HG03175 (cell line): ENCODE results near the gene TMEM88.
"Not testable (repeated sequence)": the region's sequence is repeated elsewhere in the genome, so short reads cannot be mapped to it uniquely, and the experiment has no call there.

Source experiments
- ATAC-seq: cut with Tn5 transposase; IDR thresholded peaks from one replicate; pipeline ENCODE4 v1.9.1; 2021; ENCODE audit warnings: mild to moderate bottlenecking, moderate library complexity; ENCODE audit not compliant: unreplicated experiment

Gene TMEM88, protein sequence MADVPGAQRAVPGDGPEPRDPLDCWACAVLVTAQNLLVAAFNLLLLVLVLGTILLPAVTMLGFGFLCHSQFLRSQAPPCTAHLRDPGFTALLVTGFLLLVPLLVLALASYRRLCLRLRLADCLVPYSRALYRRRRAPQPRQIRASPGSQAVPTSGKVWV

DNA sequence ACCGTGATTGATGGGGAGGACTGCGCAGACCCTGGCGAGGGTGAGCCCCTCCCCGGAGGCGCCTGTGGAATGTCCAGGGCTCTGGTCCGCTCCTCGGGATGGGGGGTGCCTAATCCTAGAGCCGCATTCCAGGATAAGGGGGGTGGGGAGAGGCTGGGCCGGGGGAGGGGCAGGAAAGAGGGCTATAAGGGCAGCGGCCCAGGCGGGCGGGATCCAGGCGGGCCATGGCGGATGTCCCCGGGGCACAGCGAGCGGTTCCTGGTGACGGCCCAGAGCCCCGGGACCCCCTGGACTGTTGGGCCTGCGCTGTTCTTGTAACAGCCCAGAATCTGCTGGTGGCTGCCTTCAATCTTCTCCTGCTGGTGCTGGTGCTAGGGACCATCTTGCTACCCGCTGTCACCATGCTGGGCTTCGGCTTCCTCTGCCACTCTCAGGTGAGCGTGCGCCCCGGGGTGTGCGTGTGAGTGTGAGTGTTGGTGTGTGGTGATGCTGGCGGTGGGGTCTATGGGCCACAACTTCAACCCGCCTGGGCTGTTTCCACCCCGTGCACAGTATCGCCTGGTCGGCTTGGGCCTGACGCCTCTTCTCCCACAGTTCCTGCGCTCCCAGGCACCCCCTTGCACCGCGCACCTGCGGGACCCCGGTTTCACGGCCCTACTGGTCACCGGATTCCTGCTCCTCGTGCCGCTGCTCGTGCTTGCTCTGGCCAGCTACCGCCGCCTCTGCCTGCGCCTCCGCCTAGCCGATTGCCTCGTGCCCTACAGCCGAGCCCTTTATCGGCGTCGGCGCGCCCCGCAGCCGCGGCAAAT lies at the start of gene TMEM88:
Gene TMEM88 (plus strand): TSS at position 216 of the 809 bp plus-strand sequence. CDS start 9 bp downstream, at position 225.
- ATAC-seq: no peak

DNA sequence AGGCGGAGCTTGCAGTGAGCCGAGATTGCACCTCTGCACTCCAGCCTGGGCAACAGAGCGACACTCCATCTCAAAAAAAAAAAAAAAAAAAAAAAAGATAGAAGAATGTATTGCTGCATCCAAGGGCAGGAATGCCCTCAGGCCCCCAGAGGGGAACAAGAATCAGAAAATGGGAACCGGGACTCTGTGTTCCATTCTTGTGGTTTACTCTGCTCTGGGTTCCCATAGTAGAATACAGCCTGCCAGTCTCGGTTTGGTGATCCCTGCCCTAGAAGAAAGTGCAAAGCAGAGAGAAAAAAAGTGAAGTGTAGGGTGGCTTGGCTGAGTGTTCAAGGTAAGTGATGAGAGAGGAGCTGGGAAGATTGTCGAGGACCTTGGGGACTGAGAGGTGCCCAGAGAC lies 48.3 kb upstream of the TMEM88 start:
- ATAC-seq: no peak

DNA sequence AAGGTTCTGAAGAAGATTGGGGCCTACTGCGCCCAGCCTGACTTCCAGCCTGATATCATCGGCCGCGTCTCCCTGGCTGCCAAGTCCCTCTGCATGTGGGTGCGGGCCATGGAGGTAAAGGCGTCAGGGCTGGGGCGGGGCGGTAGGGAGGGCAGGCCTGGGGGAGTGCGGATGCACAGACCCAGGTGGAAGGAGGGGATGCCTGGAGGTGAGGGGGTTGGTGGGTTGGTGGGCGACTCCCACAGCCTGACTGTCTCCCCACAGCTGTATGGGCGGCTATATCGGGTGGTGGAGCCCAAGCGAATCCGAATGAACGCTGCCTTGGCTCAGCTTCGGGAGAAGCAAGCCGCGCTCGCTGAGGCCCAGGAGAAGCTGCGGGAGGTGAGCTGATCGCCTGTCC lies 47.7 kb upstream of the TMEM88 start:
- no peak for ATAC-seq

DNA sequence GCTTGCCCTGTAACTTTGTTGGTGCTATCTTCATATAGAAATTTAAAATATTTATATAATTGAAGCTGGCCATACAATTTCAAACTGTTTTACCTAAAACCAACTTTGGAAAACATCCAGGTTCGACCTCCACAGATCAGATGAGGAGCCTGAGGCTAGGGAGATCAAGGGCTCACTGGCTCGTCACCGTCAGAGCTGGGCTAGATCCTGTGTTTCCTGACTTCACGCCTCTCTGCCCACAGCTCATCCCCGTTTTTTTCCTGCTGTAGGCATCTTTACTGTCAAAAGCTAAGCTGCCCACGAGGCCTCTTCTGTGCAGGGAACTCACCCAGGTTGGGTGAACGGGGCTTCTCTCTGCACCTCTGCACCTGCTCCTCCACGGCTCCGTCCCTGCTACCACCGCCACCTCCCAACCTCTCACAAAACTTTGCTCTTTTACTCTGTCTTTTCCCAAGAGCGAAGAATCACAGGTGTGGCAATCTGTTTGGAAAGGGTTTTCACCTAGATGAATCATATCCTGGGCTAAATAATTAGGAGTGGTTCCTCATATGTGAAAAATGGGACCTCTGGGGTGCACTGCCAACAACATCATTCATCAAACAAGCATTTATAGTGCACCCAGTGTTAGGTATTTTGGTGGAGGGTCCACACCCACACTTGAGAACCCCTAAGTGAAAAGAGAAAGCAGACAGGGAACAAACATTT lies 45.6 kb upstream of the TMEM88 start:
- ATAC-seq: no peak

DNA sequence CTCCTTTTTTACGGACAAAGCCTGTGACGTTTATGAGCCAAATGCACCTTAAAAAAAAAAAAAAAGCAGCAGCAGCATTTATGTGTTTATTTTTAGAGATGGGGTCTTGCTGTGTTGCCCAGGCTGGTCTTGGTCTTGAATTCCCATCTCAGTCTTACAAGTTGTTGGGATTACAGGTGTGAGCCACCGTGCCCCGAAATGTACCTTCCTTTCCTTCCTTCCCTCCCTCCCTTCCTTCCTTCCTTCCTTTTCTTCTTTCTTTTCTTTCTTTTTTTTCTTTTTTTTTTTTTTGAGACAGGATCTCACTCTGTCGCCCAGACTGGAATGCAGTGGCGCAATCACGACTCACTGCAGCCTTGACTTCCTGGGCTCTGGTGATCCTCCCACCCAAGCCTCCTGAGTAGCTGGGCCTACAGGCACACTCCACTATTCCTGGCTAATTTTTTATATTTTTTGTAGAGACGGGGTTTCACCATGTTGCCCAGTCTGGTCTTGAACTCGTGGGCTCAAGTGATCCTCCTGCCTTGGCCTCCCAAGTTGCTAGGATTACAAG lies 45.0 kb upstream of the TMEM88 start:
- not testable (repeated sequence) for ATAC-seq

DNA sequence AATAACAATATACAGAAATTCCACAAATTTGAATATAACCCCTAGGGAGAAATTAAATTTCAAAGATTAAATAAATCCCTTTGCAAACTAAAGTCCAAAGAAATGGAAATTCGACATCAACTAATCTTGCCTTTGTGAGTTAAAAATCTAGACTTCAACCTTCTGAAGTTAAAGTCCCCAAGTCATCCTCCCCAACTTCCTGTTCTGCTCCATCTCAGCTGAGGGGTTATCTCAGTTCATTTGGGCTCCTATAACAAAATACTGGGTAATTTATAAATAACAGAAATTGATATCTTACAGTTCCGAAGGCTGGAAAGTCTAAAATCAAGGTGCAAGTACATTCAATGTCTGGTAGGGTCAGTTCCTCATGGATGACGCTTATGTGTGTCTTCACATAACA lies 43.6 kb upstream of the TMEM88 start:
- no peak for ATAC-seq

DNA sequence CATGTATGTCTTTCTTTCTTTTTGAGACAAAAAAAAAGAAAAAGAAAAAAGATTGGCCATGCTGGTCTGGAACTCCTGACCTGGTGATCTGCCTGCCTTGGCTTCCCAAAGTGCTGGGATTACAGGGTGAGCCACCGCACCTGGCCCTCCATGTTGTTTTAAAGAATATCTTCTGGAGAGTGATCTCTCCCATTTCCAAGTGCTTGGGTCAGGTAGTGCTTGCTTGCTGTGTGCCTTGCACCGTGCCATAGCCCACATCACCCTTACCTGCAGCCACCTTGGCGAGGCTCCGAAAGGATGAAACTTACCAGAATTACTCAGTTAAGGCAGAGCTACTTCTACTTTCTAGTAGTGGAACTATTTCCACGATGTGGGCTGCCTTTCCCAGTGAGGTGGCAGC lies 39.9 kb upstream of the TMEM88 start:
- ATAC-seq: no peak

DNA sequence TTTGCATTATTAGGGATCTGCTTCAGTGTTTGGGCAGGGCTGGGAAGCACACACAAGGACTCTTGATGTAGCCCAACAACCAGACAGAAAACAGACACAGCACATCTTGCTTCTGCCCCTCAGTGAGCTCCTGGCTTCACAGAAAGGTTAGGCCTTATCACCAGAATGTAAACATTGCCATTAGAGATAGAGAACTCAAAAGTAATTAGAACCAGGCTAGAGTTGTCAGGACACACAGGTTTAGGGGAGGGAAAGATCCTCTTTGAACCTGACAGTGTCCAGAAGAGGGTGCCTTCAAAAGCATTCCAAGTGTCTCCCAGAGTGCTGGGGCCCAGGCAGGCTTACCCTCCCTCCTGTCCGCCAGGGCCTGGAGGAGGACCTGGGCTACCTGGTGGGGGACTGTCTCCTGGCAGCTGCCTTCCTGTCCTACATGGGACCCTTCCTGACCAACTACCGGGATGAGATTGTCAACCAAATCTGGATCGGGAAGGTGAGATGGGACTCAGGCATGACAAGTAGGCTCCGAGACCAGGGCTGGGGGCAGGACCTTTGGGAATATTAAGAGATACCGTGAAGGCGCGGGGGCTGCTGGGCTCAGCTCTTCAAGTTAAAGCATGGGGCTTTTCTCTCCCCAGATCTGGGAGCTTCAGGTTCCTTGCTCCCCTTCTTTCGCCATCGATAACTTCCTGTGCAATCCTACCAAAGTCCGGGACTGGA lies 37.8 kb upstream of the TMEM88 start:
- ATAC-seq: no peak

DNA sequence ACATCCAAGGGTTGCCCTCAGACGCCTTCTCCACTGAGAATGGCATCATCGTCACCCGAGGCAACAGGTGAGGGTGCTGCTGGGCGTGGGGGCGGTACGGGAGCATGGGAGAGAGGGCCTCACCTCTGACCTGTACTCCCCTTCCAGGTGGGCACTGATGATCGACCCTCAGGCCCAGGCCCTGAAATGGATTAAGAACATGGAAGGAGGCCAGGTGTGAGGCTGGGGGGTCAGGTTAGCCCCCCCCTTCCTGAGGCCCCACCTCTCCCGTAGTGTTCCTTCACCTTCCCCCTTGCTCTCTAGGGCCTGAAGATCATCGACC lies 37.3 kb upstream of the TMEM88 start:
- no peak for ATAC-seq

DNA sequence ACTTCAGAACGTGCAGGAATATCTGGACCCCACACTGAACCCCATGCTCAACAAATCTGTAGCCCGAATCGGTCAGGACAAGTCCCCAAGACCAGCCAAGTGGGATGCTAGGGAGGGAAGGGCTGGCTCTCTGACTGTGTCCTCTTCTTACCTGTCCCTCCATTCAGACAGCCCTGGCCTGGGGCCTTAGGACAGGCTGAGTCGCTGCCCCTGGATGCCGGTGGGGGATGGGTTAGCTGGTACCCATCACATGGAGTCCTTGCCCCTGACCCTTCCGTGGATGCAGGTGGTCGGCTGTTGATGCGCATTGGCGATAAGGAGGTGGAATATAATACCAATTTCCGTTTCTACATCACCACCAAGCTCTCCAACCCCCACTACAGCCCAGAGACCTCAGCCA lies 36.8 kb upstream of the TMEM88 start:
- no peak for ATAC-seq

DNA sequence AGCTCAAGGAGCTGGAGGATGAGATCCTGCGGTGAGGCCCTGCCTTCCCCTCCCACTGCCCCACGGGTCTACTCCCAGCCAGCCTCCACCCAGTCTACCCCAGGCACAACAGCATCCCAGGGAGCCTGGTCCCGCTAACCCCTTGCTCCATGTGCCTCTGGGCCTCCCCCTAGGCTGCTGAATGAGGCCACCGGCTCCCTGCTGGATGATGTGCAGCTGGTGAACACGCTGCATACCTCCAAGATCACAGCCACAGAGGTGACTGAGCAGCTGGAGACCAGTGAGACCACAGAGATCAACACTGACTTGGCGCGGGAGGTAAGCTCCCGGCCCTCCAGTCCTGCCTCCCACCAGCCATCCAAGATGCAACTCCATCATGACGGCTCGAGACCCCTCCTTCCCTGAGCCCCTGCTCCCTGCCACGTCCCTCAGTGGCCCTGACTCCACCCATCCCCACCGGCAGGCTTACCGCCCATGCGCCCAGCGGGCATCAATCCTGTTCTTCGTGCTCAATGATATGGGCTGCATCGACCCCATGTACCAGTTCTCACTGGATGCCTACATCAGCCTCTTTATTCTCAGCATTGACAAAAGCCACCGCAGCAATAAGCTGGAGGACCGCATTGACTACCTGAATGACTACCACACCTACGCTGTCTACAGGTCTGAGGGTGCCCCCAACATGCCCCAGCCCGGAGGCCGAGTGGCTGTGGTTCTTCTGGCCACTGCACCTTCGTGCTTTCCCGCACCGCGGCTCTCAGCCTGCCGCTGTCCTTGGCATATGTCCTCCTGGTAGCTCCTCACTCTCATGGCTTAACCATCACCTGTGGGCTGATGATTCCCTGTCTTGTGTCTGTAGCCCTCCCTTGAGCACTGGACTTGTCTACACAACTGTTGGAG lies 35.9 kb upstream of the TMEM88 start:
- ATAC-seq: no peak

DNA sequence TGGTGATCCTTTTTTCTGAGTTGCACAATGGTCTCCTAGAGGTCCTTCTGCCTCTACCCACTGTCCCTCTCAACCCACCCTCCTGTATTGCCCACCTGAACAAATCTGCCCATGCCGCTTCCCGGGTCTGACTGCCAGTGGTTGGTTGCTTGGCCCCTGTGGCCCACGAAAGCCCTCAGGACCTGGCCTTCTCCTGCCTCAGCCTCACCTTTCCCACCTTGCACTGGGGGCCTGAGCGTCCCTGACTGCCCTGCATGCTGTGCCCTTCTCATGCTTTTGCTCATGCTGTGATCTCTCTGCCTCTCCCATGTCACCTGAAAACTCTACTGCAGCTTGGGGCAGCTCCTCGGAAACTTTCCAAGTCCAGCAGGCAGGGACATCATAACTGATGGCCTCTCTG lies 34.6 kb upstream of the TMEM88 start:
- ATAC-seq: no peak

DNA sequence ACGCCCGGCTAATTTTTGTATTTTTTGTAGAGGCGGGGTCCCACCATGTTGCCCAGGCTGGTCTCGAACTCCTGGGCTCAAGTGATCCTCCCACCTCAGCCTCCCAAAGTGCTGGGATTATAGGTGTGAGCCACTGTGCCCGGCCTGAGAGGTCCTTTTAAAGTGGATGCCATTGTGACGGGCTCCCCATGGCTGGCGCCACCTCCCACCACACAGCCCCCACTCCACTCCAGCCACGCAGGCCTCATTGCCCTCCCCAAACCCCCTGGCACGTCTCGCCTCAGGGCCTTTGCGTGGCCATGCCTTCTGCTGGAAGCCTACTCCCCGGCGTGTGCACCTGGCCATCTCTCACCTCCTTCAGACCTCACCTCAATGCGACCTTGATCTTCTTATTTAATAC lies 32.7 kb upstream of the TMEM88 start:
- ATAC-seq: no peak

DNA sequence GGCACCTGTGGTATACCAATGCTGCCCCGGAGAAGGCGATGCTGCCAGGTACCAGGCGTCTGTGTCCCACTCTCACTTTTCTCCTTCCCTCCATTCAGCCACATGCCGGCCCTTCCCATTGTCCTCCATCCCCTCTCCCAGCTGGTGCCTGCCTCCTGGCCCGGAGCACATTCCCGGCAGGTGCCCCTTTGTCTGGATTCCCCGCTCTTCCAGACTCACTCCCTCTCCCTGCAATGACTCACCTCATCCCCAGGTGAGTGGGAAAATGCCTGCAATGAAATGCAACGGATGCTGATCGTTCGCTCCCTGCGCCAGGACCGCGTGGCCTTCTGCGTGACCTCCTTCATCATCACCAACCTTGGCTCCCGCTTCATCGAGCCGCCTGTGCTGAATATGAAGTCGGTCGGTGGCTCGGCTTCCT lies 31.3 kb upstream of the TMEM88 start:
- ATAC-seq: no peak

DNA sequence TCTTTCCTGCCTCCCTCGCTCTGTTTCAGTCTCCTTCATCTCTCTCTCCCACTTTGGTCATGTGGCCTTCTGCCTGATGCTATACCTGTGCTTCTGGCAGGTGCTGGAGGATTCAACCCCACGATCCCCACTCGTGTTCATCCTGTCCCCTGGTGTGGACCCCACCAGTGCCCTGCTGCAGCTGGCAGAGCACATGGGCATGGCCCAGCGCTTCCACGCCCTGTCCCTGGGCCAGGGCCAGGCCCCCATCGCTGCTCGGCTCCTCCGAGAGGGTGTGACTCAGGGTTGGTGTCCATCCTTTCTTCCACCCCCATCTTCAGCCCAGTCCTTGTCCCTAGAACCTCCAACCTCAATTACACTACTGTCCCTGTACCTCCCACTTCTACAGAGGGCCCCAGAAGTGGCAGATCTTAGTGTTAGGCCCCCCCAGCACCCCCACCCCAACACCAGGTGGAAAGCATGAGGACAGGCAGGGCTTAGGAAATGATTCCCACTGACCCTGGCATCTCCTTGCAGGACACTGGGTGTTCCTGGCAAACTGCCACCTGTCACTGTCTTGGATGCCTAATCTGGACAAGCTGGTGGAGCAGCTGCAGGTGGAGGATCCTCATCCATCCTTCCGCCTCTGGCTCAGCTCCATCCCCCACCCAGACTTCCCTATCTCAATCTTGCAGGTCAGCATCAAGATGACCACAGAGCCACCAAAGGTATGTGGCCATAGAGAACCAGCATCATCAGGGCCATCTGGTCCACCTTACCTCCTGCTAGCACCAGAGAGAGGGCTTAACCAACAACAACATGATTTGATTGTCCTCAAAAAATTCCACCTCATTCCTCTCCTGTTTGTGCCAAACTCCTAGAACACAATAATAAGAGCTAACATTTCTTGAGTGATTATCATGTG lies 30.6 kb upstream of the TMEM88 start:
- no peak for ATAC-seq

DNA sequence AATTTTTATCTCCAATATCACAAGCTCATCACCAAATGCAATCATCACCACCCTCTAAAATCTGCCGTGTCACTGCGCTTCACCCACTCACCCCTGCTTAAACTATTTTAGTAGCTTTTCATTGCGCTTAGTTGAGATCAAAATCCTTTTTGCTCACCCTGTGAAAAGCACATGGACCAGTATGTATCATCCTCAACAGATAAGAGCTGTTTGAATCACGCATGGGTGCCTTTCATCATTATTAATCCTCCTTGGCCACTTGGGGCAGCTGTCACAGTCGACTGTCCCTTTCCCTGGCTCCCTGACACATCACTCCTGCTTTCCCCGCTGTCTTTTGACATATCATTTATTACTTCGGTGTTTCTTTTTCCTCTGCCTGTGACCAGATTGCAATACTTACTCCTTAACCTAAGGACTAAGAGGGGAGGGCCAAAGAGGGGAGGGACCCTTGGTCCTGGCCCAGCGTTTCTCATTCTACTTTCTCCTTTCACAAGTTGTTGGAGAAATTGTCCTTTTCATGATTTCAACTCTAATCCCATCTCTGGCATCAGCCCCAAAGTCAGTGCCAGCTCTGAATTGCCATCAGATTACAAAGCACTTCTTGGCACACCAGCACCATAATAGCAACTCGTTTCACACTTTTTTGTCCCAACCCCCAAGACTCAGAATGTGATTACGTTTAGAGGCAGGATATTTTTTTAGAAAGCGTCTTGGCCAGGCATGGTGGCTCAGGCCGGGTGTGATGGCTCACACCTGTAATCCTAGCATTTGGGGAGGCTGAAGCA lies 29.5 kb upstream of the TMEM88 start:
- no peak for ATAC-seq

DNA sequence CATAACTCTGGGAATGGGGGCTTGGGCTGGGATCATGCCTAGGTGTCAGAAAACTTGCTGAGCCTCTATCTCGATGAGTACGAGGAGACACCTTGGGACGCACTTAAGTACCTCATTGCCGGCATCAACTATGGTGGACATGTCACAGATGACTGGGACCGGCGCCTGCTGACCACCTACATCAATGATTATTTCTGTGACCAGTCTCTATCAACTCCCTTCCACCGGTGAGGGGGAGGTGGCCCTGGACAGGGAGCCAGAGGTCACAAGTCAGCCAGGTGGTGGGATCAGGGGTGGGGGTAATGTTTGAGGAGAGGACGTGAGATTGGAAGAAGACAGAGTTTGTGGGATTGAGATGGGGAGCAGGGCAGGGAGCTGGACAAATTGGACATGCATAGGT lies 24.2 kb upstream of the TMEM88 start:
- no peak for ATAC-seq

DNA sequence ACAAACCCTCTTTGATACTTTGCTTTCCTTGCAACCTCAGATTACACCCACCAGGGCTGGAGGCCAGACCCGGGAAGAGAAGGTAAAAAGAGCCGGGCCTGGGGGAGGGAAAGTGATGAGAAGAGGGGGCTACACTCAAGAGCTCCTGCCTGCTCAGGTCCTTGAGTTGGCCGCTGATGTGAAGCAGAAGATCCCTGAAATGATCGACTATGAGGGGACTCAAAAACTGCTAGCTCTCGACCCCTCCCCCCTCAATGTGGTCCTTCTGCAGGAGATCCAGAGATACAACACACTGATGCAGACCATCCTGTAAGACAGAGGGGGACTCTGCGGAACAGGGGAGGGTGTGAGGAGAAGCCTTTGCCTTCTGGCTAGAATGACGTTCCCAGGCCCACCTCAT lies 23.6 kb upstream of the TMEM88 start:
- ATAC-seq: no peak
